Stomach smooth muscle (tissue), 2 donors: ENCODE data around the gene TNK2.
"Not testable (repeated sequence)": the region's sequence is repeated elsewhere in the genome, so short reads cannot be mapped to it uniquely, and the experiment has no call there.

Source experiments
- H3K27ac ChIP-seq: one replicate; pipeline ENCODE4 v1.7.0; 2013; ENCODE audit warnings: mild to moderate bottlenecking, low read length, inconsistent platforms
- H3K27me3 ChIP-seq, 2 donors: one replicate each; pipeline ENCODE4 v1.7.0; 2013; ENCODE audit warnings: low read length in 2 of 2; ENCODE audit not compliant: insufficient read depth in 2 of 2, control insufficient read depth in 1 of 2
- H3K36me3 ChIP-seq, 2 donors: one replicate each; pipeline ENCODE4 v1.7.0; 2013; ENCODE audit warnings: low read length in 2 of 2; ENCODE audit not compliant: control insufficient read depth in 2 of 2, insufficient read depth in 2 of 2
- H3K4me1 ChIP-seq: one replicate; pipeline ENCODE4 v1.7.0; 2013; ENCODE audit warnings: low read length; ENCODE audit not compliant: control insufficient read depth, insufficient read depth
- H3K4me3 ChIP-seq, 2 donors: one replicate each; pipeline ENCODE4 v1.7.0; 2013; ENCODE audit warnings: low read length in 2 of 2
- H3K9ac ChIP-seq, 2 donors: one replicate each; pipeline ENCODE4 v1.7.0; 2013; ENCODE audit warnings: low read length in 2 of 2, mild to moderate bottlenecking in 1 of 2
- H3K9me3 ChIP-seq, 2 donors: one replicate each; pipeline ENCODE4 v1.7.0; 2013; ENCODE audit warnings: low read length in 2 of 2; ENCODE audit not compliant: control insufficient read depth in 2 of 2
- donor health status: healthy.
- donor health status: Pancreatic carcinoma.

TNK2 gene

GRCh38 chr3:195873281-195873887 lies 35.0 kb downstream of the TNK2 start:
- Histone ChIP-seq H3K4me1 (peaks cover 3% of the 10 kb centered on the region), H3K4me3 (no peak overlapping the region), H3K36me3 (peaks cover 14 to 27% of the 10 kb centered on the region in 2 donors), H3K27ac (no peak overlapping the region), H3K27me3 (no peaks in the 10 kb centered on the region), H3K9me3 (no peaks in the 10 kb centered on the region), H3K9ac (no peak overlapping the region)

DNA sequence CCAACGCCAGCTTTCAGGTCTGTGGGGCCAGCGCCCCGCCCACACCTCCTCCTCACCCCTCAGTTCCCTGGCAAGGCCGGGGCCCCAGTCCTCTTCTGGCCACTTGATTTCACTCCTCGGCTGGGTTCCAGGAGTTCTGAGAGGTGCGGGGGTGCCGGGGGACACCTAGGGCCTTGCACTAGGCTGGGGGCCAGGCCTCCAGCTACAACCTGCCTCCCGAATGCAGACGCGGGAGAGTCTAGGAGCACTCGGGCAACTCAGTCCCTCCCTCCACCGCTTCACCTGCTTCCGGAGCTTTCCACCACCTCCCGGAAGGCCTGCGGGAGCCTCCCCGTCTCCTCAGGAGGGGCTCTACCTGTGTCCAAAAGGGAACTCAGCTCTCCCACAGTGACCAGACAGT lies 35.6 kb downstream of the TNK2 start:
- Histone ChIP-seq H3K4me3 (no peak overlapping the region), H3K36me3 (peaks cover 8 to 21% of the 10 kb centered on the region in 2 donors), H3K27ac (no peak overlapping the region), H3K27me3 (no peaks in the 10 kb centered on the region), H3K9me3 (no peaks in the 10 kb centered on the region), H3K9ac (no peak overlapping the region), H3K4me1 (peaks cover 3% of the 10 kb centered on the region)

DNA sequence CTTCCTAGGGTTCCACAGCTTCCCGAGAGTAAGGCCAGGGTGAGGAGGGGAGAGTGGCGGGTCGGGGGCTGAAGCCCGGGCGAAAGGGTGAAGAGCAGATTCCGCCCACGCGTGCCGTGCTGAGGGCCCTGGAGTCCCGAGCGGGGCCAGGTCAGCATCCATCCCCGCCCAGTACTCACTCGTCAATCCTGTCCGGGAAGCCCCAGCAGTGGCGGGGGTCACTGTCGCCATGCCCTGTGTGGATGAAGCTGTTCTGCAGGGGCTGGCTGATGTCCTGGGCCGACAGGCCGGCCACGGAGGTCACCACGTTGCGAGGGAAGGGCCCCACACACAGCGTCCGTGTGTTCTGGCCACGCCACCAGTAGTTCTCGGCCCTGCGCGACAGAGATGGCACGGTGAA lies 36.3 kb downstream of the TNK2 start:
- Histone ChIP-seq H3K4me1 (peaks cover 3% of the 10 kb centered on the region), H3K4me3 (no peak overlapping the region), H3K9me3 (no peaks in the 10 kb centered on the region), H3K27ac (no peak overlapping the region), H3K27me3 (no peaks in the 10 kb centered on the region), H3K9ac (no peak overlapping the region), H3K36me3 (peaks cover 4 to 15% of the 10 kb centered on the region in 2 donors)

DNA sequence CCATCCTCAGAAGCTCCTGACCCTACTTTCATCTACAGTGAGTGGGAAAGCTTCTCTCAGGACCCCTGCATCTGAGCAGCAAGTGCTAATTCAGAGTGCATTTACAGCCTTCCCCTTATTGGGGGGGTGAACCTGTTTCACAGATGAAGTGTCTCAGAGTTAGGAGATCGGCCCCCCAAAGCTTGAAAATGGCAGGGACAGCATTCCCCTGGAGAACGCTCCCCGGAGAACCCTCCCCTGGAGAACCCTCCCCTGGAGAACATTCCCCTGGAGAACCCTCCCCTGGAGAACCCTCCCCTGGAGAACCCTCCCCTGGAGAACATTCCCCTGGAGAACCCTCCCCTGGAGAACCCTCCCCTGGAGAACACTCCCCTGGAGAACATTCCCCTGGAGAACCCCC lies 36.7 kb downstream of the TNK2 start:
- not testable (repeated sequence) for H3K9ac ChIP-seq, H3K4me1 ChIP-seq, H3K4me3 ChIP-seq, H3K9me3 ChIP-seq, H3K27me3 ChIP-seq, H3K27ac ChIP-seq
- peaks cover 4 to 15% of the 10 kb centered on the region in 2 donors for H3K36me3 ChIP-seq

- Histone ChIP-seq H3K36me3 (peaks cover 4 to 15% of the 10 kb centered on the region in 2 donors), H3K27ac (no peak overlapping the region), H3K27me3 (no peaks in the 10 kb centered on the region), H3K4me3 (no peak overlapping the region), H3K9ac (no peak overlapping the region), H3K4me1 (peaks cover 3% of the 10 kb centered on the region), H3K9me3 (no peaks in the 10 kb centered on the region)
These were observed 37.4 kb downstream of the TNK2 start for GRCh38 chr3:195870937-195871336.

- Histone ChIP-seq H3K4me3 (no peak overlapping the region), H3K4me1 (peaks cover 3% of the 10 kb centered on the region), H3K9ac (no peak overlapping the region), H3K9me3 (no peaks in the 10 kb centered on the region), H3K36me3 (peaks cover 4 to 19% of the 10 kb centered on the region in 2 donors), H3K27ac (no peak overlapping the region), H3K27me3 (no peaks in the 10 kb centered on the region)
These were observed 37.9 kb downstream of the TNK2 start for GRCh38 chr3:195870442-195870841.

- peaks cover 4 to 19% of the 10 kb centered on the region in 2 donors for H3K36me3 ChIP-seq
These were observed 38.8 kb downstream of the TNK2 start for GRCh38 chr3:195869413-195870001.

GRCh38 chr3:195868866-195869412 lies 39.4 kb downstream of the TNK2 start:
- no peak overlapping the region for H3K27ac ChIP-seq
- H3K36me3 ChIP-seq: peaks cover 4 to 19% of the 10 kb centered on the region in 2 donors
- no peak overlapping the region for H3K9ac ChIP-seq
- H3K27me3 ChIP-seq: no peaks in the 10 kb centered on the region
- H3K4me3 ChIP-seq: no peak overlapping the region
- H3K4me1 ChIP-seq: peaks cover 2% of the 10 kb centered on the region
- H3K9me3 ChIP-seq: no peaks in the 10 kb centered on the region

More at GRCh38 chr3:195869413-195870001, 38.8 kb downstream of the TNK2 start:
- Histone ChIP-seq H3K27ac (no peak overlapping the region), H3K4me1 (peaks cover 3% of the 10 kb centered on the region), H3K9me3 (no peaks in the 10 kb centered on the region), H3K9ac (no peak overlapping the region), H3K4me3 (no peak overlapping the region), H3K27me3 (no peaks in the 10 kb centered on the region)

DNA sequence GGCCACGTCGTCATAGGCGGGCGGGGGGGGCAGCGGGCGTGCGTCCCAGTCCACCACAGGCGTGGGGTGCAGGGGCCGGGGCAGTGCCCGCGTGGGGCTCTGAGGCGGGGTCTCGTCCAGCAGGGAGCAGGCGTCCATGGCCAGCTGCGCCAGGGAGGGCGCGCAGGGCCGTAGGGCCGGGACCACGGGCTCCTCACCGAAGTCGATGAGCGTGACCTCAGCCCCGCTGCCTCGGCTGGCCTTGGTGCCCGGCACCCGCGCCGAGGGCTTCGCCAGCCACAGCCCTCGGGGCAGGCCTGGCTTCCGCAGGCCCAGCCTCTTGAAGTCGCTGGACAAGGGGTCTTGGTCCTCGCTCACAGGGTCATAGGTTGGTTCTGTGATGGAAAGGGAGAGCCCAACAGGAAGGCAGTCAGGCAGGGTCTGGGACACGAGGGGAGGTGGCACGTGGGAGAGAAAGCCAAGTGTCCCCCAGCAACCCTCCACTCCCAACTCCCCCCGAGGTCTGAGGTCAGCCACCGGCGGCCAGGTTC lies 40.0 kb downstream of the TNK2 start:
- Histone ChIP-seq H3K4me1 (peaks cover 4% of the 10 kb centered on the region), H3K27me3 (no peaks in the 10 kb centered on the region), H3K36me3 (peaks cover 4 to 19% of the 10 kb centered on the region in 2 donors), H3K9ac (no peak overlapping the region), H3K9me3 (no peaks in the 10 kb centered on the region), H3K4me3 (no peak overlapping the region), H3K27ac (no peak overlapping the region)

DNA sequence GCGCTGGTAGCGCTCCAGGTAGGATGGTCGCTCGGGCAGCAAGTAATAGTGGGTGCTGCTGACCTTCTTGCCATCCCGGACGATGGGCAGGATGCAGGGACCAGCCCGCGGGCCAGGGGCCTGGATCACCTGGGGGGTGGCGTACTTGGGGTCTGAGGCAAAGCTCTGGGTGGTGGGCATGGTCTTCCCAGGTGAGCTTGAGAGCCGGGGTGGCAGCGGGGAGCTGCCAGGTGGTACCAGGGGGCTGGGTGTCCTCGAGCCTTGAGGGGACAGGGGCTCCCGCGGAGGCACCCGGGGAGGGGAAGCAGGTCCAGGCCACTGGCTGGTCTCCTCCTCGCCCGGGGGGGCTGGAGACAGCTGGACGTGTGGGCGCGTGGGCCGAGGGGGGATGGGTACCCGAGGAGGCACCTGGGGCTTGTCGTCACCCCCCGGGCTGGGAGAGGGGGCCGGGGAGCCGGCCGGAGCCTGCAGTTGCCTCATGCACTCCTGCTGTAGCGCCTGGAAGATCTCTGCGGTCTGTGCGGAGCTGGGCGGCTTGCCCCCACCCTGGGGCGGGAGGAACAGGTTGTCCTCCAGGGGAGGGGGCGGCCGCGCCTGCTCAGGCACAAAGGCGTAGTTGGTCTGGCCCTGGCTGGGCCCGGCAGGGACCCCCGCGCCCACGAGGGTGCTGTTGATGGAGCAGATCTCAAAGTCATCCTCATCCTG lies 40.6 kb downstream of the TNK2 start:
- Histone ChIP-seq H3K9ac (no peak overlapping the region), H3K27me3 (no peaks in the 10 kb centered on the region), H3K4me3 (no peak overlapping the region), H3K4me1 (peaks cover 9% of the 10 kb centered on the region), H3K9me3 (no peaks in the 10 kb centered on the region), H3K36me3 (peaks cover 4 to 19% of the 10 kb centered on the region in 2 donors), H3K27ac (no peak overlapping the region)
